ENCODE results near the gene CTSE.

The CTSE gene

DNA sequence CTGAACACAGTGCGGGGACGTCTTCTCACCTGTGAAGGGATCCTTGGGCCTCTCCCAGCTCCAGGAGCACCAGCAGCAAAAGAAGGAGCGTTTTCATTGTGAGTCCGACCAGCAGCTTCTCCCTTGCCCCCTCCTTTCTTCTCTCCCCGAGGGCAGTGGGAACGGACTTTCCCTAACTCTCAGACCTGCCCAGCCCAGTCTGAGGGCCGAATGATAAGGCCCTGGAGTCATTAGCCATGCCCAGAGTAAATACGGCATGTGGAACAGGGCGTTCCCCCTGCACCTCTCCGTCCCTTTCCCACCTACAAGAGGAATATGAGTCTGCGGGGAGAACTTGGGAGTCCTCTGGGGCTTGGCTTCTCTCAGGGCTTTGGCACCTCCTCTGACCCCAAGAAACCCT, at the start of gene CTSE:
TSS of gene CTSE (minus strand) at position 201 of the 400 bp plus-strand sequence. CDS start at position 97, 104 bp downstream.
- no peak within 1 kb of the TSS for H3K27ac ChIP-seq
- TF ChIP-seq, protein P1, sequence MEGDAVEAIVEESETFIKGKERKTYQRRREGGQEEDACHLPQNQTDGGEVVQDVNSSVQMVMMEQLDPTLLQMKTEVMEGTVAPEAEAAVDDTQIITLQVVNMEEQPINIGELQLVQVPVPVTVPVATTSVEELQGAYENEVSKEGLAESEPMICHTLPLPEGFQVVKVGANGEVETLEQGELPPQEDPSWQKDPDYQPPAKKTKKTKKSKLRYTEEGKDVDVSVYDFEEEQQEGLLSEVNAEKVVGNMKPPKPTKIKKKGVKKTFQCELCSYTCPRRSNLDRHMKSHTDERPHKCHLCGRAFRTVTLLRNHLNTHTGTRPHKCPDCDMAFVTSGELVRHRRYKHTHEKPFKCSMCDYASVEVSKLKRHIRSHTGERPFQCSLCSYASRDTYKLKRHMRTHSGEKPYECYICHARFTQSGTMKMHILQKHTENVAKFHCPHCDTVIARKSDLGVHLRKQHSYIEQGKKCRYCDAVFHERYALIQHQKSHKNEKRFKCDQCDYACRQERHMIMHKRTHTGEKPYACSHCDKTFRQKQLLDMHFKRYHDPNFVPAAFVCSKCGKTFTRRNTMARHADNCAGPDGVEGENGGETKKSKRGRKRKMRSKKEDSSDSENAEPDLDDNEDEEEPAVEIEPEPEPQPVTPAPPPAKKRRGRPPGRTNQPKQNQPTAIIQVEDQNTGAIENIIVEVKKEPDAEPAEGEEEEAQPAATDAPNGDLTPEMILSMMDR (IDR thresholded peaks at IDR 0.05; ENCODE audit: low read depth, low read length), result no peak
- H3K27me3 ChIP-seq (ENCODE audit: insufficient read depth, low read depth, severe bottlenecking), result peaks cover 56% of the 10 kb centered on the region
- H3K36me3 ChIP-seq, result no peaks in the 10 kb centered on the region
- no peaks in the 10 kb centered on the region for H3K9me3 ChIP-seq (ENCODE audit: severe bottlenecking)
- no peak within 1 kb of the TSS for H3K4me3 ChIP-seq (ENCODE audit: low read depth, low read length)
- peak; percentile 5 for DNase-seq

- no peaks in the 10 kb centered on the region for H3K36me3 ChIP-seq
- peaks cover 54% of the 10 kb centered on the region for H3K27me3 ChIP-seq (ENCODE audit: insufficient read depth, low read depth, severe bottlenecking)
- H3K27ac ChIP-seq, result no peak overlapping the region
These were observed 47.1 kb upstream of the CTSE start for GRCh38 chr1:206070627-206071304.

GRCh38 chr1:206068314-206068713, 44.6 kb upstream of the CTSE start:
- Histone ChIP-seq H3K4me3 (ENCODE audit: low read depth, low read length) (no peak overlapping the region), H3K27ac (no peak overlapping the region), H3K27me3 (ENCODE audit: insufficient read depth, low read depth, severe bottlenecking) (peaks cover 39% of the 10 kb centered on the region), H3K36me3 (no peaks in the 10 kb centered on the region), H3K9me3 (ENCODE audit: severe bottlenecking) (peaks cover 3% of the 10 kb centered on the region)
- TF ChIP-seq, protein P1 (IDR thresholded peaks at IDR 0.05; ENCODE audit: low read depth, low read length), result no peak
- no peak for DNase-seq

More at GRCh38 chr1:206070627-206071304, 47.1 kb upstream of the CTSE start:
- Histone ChIP-seq H3K4me3 (ENCODE audit: low read depth, low read length) (no peak overlapping the region), H3K9me3 (ENCODE audit: severe bottlenecking) (no peaks in the 10 kb centered on the region)
- DNase-seq, result no peak
- TF ChIP-seq, protein P1 (IDR thresholded peaks at IDR 0.05; ENCODE audit: low read depth, low read length), result no peak

DNA sequence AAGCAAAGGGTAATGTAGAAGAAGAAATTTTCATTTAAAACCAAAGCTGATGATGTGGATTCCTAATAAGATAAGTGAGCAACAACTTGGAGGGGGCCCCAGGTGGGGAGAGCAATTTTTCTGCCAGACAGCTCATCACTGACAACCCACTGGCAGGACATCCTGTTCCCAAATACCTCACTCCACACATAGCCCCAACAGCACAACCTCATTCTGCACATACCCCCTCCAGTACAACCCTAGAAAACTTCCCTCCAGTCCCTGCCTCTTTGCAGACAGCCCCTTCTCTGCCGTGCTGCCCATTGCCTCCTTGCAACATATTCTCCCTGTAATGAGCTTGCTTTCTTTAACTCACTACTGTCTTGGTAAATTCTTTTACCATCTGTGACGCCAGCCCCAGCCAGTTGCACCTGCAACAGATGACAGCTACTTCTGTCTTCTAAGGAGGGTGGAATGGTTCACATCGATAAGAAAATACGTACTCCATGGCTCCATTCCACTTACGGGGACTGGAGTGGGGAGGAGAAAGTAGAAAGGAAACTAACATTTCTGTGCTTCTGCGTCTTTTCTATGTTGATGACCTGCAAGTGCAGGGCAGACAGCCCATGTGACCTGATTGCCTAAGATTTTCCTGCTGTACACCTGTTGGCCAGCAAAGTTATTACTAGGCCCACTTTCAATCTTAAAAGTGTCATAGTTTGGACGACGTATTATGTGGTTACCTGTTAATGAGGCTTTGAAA, 44.0 kb upstream of the CTSE start:
- TF ChIP-seq, protein P1 (IDR thresholded peaks at IDR 0.05; ENCODE audit: low read depth, low read length), result no peak

DNA sequence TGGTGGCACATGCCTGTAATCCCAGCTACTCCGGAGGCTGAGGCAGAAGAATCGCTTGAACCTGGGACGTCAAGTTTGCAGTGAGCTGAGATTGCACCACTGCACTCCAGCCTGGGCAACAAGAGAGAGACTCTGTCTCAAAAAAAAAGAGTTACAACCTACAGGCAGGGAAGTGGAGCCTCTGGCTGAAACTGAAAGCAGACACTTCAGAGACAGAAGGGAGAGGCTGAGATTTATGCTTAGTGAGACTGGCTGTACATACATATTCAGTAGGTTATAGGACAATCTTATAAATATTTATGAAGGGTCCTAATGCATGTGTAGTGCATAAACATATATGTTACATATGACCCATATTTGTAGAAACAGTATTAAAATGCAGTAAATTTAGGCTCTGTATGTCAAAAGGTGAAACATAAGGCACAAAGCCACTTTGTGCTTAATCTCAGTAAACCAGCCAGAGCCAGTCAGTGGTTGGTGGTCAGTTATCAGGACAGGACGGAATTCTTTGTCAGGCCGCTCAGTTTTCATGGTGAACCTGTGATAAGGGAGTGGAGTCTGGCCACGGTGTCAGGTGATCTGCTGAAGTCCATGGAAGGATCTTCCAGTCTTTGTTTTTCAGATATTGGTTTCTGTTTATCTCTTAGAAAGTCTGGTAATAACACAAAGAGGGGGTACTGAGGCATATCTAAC, 42.9 kb upstream of the CTSE start:
- DNase-seq, result peak; percentile 8
- peaks cover 34% of the 10 kb centered on the region for H3K27me3 ChIP-seq (ENCODE audit: insufficient read depth, low read depth, severe bottlenecking)
- peaks cover 14% of the 10 kb centered on the region for H3K9me3 ChIP-seq (ENCODE audit: severe bottlenecking)
- H3K4me3 ChIP-seq (ENCODE audit: low read depth, low read length), result no peak overlapping the region
- H3K27ac ChIP-seq, result no peak overlapping the region
- TF ChIP-seq, protein P1 (IDR thresholded peaks at IDR 0.05; ENCODE audit: low read depth, low read length), result no peak
- no peaks in the 10 kb centered on the region for H3K36me3 ChIP-seq

More for the DNA sequence above, 44.0 kb upstream of the CTSE start:
- DNase-seq, result peak; percentile 7
- H3K4me3 ChIP-seq (ENCODE audit: low read depth, low read length), result no peak overlapping the region
- H3K27ac ChIP-seq, result no peak overlapping the region
- H3K9me3 ChIP-seq (ENCODE audit: severe bottlenecking), result peaks cover 9% of the 10 kb centered on the region
- peaks cover 34% of the 10 kb centered on the region for H3K27me3 ChIP-seq (ENCODE audit: insufficient read depth, low read depth, severe bottlenecking)
- no peaks in the 10 kb centered on the region for H3K36me3 ChIP-seq

Data from WERI-Rb-1 (cell line).